ENCODE data around the gene LCA5L.
A peak's percentile ranks its signal among the peaks of the same experiment; 100 is the strongest.

Gene LCA5L

GRCh38 chr21:39445321-39446269, at the start of gene LCA5L:
Gene LCA5L, minus strand, starts transcription at chr21:39445778. Its CDS starts 17,285 bp downstream, at chr21:39428493.
- peak; percentile 90 for ATAC-seq

GRCh38 chr21:39489380-39489924, 43.9 kb upstream of the LCA5L start:
- no peak for ATAC-seq
- TF ChIP-seq SNAI2 (CRISPR knock-in tag; IDR thresholded peaks at IDR 0.05) (no peak), ESRRG (CRISPR knock-in tag; IDR thresholded peaks at IDR 0.05) (no peak), ZFP3 (CRISPR knock-in tag; IDR thresholded peaks at IDR 0.05) (no peak), PATZ1 (CRISPR knock-in tag; IDR thresholded peaks at IDR 0.05; ENCODE audit: borderline replicate concordance) (no peak), ZC3H10 (CRISPR knock-in tag; IDR thresholded peaks at IDR 0.05) (no peak), OSR1 (CRISPR knock-in tag; IDR thresholded peaks at IDR 0.05) (no peak), PPARA (CRISPR knock-in tag; IDR thresholded peaks at IDR 0.05; ENCODE audit: borderline replicate concordance) (no peak), CREB5 (CRISPR knock-in tag; IDR thresholded peaks at IDR 0.05; ENCODE audit: low read depth) (no peak), ZNF70 (CRISPR knock-in tag; IDR thresholded peaks at IDR 0.05) (no peak), TCF4 (CRISPR knock-in tag; IDR thresholded peaks at IDR 0.05; ENCODE audit: borderline replicate concordance) (no peak), ZNF8 (CRISPR knock-in tag; IDR thresholded peaks at IDR 0.05) (no peak), TOX (CRISPR knock-in tag; IDR thresholded peaks at IDR 0.05; ENCODE audit: borderline replicate concordance) (no peak), TSHZ2 (CRISPR knock-in tag; IDR thresholded peaks at IDR 0.05) (no peak)

More at GRCh38 chr21:39445321-39446269, at the start of gene LCA5L:
- no peak for TF ChIP-seq ZNF565 (CRISPR knock-in tag; conservative IDR thresholded peaks at IDR 0.05; ENCODE audit: low read depth)
- TF ChIP-seq CREB5 (CRISPR knock-in tag; IDR thresholded peaks at IDR 0.05; ENCODE audit: low read depth) = no peak
- no peak for TF ChIP-seq PATZ1 (CRISPR knock-in tag; IDR thresholded peaks at IDR 0.05; ENCODE audit: borderline replicate concordance)
- TF ChIP-seq ZFP30 (CRISPR knock-in tag; IDR thresholded peaks at IDR 0.05) = no peak
- no peak for TF ChIP-seq ZNF70 (CRISPR knock-in tag; IDR thresholded peaks at IDR 0.05)
- TF ChIP-seq BACH2 (CRISPR knock-in tag; IDR thresholded peaks at IDR 0.05; ENCODE audit: borderline replicate concordance) = no peak
- peak; percentile 44; the same call in 1 of the 2 replicates for TF ChIP-seq ZFP3 (CRISPR knock-in tag; IDR thresholded peaks at IDR 0.05)
- TF ChIP-seq ESRRG (CRISPR knock-in tag; IDR thresholded peaks at IDR 0.05) = no peak
- TF ChIP-seq TCF4 (CRISPR knock-in tag; IDR thresholded peaks at IDR 0.05; ENCODE audit: borderline replicate concordance) = no peak
- no peak for TF ChIP-seq RARB (CRISPR knock-in tag; IDR thresholded peaks at IDR 0.05)
- no peak for TF ChIP-seq GLIS3 (CRISPR knock-in tag; IDR thresholded peaks at IDR 0.05)
- TF ChIP-seq ZNF8 (CRISPR knock-in tag; IDR thresholded peaks at IDR 0.05) = no peak
- TF ChIP-seq TSHZ2 (CRISPR knock-in tag; IDR thresholded peaks at IDR 0.05) = peak; percentile 26; the same call in 1 of the 2 replicates
- TF ChIP-seq ISL1 (CRISPR knock-in tag; IDR thresholded peaks at IDR 0.05) = no peak
- no peak for TF ChIP-seq PPARA (CRISPR knock-in tag; IDR thresholded peaks at IDR 0.05; ENCODE audit: borderline replicate concordance)
